ENCODE results near the gene RBMS2. TPM values are rescaled to one million over a fixed set of nuclear protein-coding genes. Genes with fewer than 3 reads are reported as not detected.

The RBMS2 gene
- total RNA-seq, 1 donor from 2014 or later = 10.2 TPM

DNA sequence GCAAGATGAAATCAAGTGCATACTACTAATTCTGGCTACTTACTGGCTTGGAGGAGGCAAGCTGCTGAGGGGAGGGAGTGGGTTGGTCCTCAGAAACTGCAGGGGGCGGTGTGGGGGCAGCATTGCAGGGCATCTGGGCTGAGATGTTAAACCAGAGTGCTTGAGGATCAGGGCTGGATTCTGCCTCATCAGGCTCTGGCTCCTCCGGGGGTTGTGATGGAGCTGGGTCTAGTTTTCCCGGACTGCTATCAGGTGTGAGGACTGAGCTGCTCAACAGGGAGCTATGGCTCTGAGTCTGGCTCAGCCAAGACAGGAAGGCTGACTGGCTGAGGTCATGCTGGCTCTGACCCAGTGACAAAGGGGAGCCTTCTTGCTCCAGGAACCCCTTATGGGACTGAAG is 79.9 kb downstream of the RBMS2 start:
- no peak overlapping the region for H3K4me3 Mint-ChIP-seq (ENCODE audit: unreplicated experiment)
- TF ChIP-seq, protein P1, sequence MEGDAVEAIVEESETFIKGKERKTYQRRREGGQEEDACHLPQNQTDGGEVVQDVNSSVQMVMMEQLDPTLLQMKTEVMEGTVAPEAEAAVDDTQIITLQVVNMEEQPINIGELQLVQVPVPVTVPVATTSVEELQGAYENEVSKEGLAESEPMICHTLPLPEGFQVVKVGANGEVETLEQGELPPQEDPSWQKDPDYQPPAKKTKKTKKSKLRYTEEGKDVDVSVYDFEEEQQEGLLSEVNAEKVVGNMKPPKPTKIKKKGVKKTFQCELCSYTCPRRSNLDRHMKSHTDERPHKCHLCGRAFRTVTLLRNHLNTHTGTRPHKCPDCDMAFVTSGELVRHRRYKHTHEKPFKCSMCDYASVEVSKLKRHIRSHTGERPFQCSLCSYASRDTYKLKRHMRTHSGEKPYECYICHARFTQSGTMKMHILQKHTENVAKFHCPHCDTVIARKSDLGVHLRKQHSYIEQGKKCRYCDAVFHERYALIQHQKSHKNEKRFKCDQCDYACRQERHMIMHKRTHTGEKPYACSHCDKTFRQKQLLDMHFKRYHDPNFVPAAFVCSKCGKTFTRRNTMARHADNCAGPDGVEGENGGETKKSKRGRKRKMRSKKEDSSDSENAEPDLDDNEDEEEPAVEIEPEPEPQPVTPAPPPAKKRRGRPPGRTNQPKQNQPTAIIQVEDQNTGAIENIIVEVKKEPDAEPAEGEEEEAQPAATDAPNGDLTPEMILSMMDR (IDR thresholded peaks at IDR 0.05; ENCODE audit: partially characterized antibody, unreplicated experiment) = no peak
- H3K4me1 Mint-ChIP-seq (ENCODE audit: low read depth, unreplicated experiment) = no peaks in the 10 kb centered on the region
- H3K27me3 Mint-ChIP-seq (ENCODE audit: unreplicated experiment) = peaks cover 14% of the 10 kb centered on the region
- peak; percentile 37 for DNase-seq
- H3K9me3 Mint-ChIP-seq (ENCODE audit: unreplicated experiment) = peaks cover 7% of the 10 kb centered on the region
- no peaks in the 10 kb centered on the region for H3K36me3 Mint-ChIP-seq (ENCODE audit: unreplicated experiment)
- H3K27ac Mint-ChIP-seq (ENCODE audit: unreplicated experiment) = no peak overlapping the region

DNA sequence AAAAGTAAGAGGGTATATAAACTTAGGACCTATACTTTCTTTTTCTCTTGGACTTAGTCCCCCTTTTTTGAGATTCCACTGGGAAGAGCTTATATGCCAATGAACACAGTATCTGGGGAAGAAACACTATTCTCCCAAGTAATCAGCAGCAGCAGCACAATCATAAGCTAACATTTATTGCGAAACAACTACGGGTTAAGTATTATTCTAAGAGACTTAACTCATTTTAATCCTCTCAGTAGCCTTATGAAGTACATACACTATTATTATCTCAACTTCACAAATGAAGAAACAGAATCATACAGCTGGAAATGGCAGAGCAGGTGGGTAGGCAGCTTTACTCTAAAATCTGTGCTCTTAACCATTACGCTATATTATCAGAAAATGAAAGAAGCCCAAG is 80.6 kb downstream of the RBMS2 start:
- Mint-ChIP-seq H3K9me3 (ENCODE audit: unreplicated experiment) (peaks cover 7% of the 10 kb centered on the region), H3K27ac (ENCODE audit: unreplicated experiment) (no peak overlapping the region), H3K27me3 (ENCODE audit: unreplicated experiment) (peaks cover 12% of the 10 kb centered on the region), H3K4me1 (ENCODE audit: low read depth, unreplicated experiment) (no peaks in the 10 kb centered on the region), H3K4me3 (ENCODE audit: unreplicated experiment) (no peak overlapping the region), H3K36me3 (ENCODE audit: unreplicated experiment) (no peaks in the 10 kb centered on the region)
- TF ChIP-seq, protein P1 (IDR thresholded peaks at IDR 0.05; ENCODE audit: partially characterized antibody, unreplicated experiment) = no peak
- DNase-seq = no peak

DNA sequence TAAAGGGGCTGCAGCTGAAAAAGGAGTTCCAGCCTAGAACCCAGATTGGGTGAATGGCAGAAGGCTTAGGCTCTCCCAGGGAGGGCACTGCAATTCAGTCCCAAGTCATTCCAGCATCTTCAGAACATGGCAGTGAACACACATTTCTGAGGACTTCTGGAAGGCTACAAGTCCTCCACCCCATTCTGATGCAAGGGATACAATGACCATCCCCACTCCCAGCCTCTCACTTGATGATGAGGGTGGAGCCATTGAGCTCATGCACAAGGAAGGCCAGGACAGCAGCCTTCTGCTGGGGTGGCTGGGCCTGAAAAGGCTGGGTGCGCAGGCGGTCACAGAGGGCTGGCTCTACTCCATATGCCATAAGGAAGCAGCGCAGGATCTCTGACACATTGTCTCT is 82.7 kb downstream of the RBMS2 start:
- no peak for DNase-seq
- Mint-ChIP-seq H3K4me3 (ENCODE audit: unreplicated experiment) (no peak overlapping the region), H3K27ac (ENCODE audit: unreplicated experiment) (no peak overlapping the region), H3K4me1 (ENCODE audit: low read depth, unreplicated experiment) (no peaks in the 10 kb centered on the region), H3K36me3 (ENCODE audit: unreplicated experiment) (no peaks in the 10 kb centered on the region), H3K27me3 (ENCODE audit: unreplicated experiment) (peaks cover 6% of the 10 kb centered on the region), H3K9me3 (ENCODE audit: unreplicated experiment) (peaks cover 4% of the 10 kb centered on the region)
- TF ChIP-seq, protein P1 (IDR thresholded peaks at IDR 0.05; ENCODE audit: partially characterized antibody, unreplicated experiment) = no peak

DNA sequence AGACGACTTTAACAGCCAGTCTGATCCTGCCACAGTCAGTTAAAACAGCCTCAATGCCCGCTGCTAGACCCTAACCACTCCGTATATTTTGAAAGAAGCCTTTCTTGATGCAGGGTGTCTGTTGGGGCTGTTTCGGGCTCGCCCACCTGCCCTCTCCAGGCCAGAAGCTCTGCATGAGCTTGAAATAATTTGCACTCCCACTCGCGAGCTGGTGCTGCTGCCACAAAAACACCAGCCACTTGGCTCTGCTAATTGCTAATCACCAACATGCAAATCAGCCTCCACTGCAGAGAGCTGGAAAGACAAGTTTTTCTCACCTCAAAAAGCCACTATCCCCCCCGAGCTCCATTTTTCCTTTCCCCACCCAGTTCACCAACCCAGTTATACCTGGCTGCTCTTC is 93.0 kb downstream of the RBMS2 start:
- Mint-ChIP-seq H3K27ac (ENCODE audit: unreplicated experiment) (no peak overlapping the region), H3K36me3 (ENCODE audit: unreplicated experiment) (peaks cover 11% of the 10 kb centered on the region)

DNA sequence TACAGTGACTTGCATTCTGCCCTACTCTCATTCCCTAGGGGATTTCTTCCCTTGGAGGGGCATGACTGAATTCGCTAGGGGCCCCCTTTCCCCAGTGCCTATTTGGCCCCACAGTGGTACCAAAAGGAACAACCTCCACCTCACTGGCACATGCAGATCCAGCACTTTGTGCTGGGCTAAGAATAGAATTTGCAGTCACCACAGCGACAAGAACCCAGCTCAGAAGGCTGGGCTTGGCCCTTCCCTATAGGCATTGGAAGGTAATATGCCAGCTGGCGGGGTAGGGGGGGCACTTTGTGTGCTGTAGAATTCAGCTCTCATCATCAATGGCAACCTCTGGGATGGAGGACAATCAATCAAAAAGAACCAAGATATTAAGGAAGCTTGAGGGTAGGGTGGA is 94.6 kb downstream of the RBMS2 start:
- H3K36me3 Mint-ChIP-seq (ENCODE audit: unreplicated experiment) = peaks cover 11% of the 10 kb centered on the region
- H3K9me3 Mint-ChIP-seq (ENCODE audit: unreplicated experiment) = peaks cover 8% of the 10 kb centered on the region
- H3K4me1 Mint-ChIP-seq (ENCODE audit: low read depth, unreplicated experiment) = peaks cover 6% of the 10 kb centered on the region
- TF ChIP-seq, protein P1 (IDR thresholded peaks at IDR 0.05; ENCODE audit: partially characterized antibody, unreplicated experiment) = no peak
- no peak for DNase-seq
- H3K27ac Mint-ChIP-seq (ENCODE audit: unreplicated experiment) = peak overlapping the region; percentile 1
- no peak overlapping the region for H3K4me3 Mint-ChIP-seq (ENCODE audit: unreplicated experiment)
- H3K27me3 Mint-ChIP-seq (ENCODE audit: unreplicated experiment) = peaks cover 2% of the 10 kb centered on the region

More for the DNA sequence above, 93.0 kb downstream of the RBMS2 start:
- TF ChIP-seq, protein P1 (IDR thresholded peaks at IDR 0.05; ENCODE audit: partially characterized antibody, unreplicated experiment) = no peak
- Mint-ChIP-seq H3K4me3 (ENCODE audit: unreplicated experiment) (no peak overlapping the region), H3K9me3 (ENCODE audit: unreplicated experiment) (peaks cover 10% of the 10 kb centered on the region), H3K4me1 (ENCODE audit: low read depth, unreplicated experiment) (peaks cover 6% of the 10 kb centered on the region), H3K27me3 (ENCODE audit: unreplicated experiment) (peaks cover 2% of the 10 kb centered on the region)
- DNase-seq = no peak

Measured in glutamatergic neuron (in vitro differentiated cells).